Stimulated activated naive CD8-positive, alpha-beta T cell treated with anti-CD3 and anti-CD28 coated beads, Interleukin-15, amount 100 ng/mL, for 72 hours (primary cell): ENCODE results near the gene UBAP2L.
"Not testable (repeated sequence)": the region's sequence is repeated elsewhere in the genome, so short reads cannot be mapped to it uniquely, and the experiment has no call there.

Experiments used
- ATAC-seq: fragments of 150-1000 bp; cut with Tn5 transposase; 2 replicates; pipeline ENCODE4 v1.10.0; 2021; ENCODE audit warnings: mild to moderate bottlenecking, moderate library complexity
- DNase-seq, 2 donors: peaks; one replicate each; pipeline ENCODE4 v3.0.0; 2021 to 2022
- H3K27ac Mint-ChIP-seq, 2 donors: one replicate each; pipeline ENCODE4 v1.8.0; 2022; ENCODE audit warnings: mild to moderate bottlenecking in 2 of 2, mixed read lengths in 2 of 2, moderate library complexity in 2 of 2
- H3K27me3 Mint-ChIP-seq: one replicate; pipeline ENCODE4 v1.8.0; 2022; ENCODE audit warnings: mixed read lengths
- H3K4me1 Mint-ChIP-seq: one replicate; pipeline ENCODE4 v1.8.0; 2022; ENCODE audit warnings: mild to moderate bottlenecking, mixed read lengths
- H3K4me3 Mint-ChIP-seq, 2 donors: one replicate each; pipeline ENCODE4 v1.8.0; 2022; ENCODE audit warnings: mild to moderate bottlenecking in 2 of 2, mixed read lengths in 2 of 2, moderate library complexity in 1 of 2
- H3K9me3 Mint-ChIP-seq, 2 donors: one replicate each; pipeline ENCODE4 v1.8.0; 2022; ENCODE audit warnings: mixed read lengths in 2 of 2

The UBAP2L gene

GRCh38 chr1:154190550-154190949, 30.2 kb upstream of the UBAP2L start:
- Mint-ChIP-seq H3K27me3 (peaks cover 46% of the 10 kb centered on the region), H3K27ac (no peak overlapping the region), H3K4me1 (peaks cover 23% of the 10 kb centered on the region), H3K4me3 (no peak overlapping the region), H3K9me3 (no peaks in the 10 kb centered on the region)
- DNase-seq (no peak), ATAC-seq (no peak)

- Mint-ChIP-seq H3K27me3 (peaks cover 48% of the 10 kb centered on the region), H3K4me3 (no peak within 1 kb of the TSS), H3K4me1 (peaks cover 24% of the 10 kb centered on the region), H3K27ac (no peak within 1 kb of the TSS), H3K9me3 (no peaks in the 10 kb centered on the region)
- DNase-seq, result no peak
- no peak for ATAC-seq
These were observed 28.7 kb upstream of the UBAP2L start, which contains the start of gene TPM3 for GRCh38 chr1:154191990-154192461. TPM3 (minus strand) TSS chr1:154192100; CDS start chr1:154192018, 82 bp downstream.

GRCh38 chr1:154192476-154192875, 28.3 kb upstream of the UBAP2L start:
- DNase-seq, result no peak
- Mint-ChIP-seq H3K27me3 (peaks cover 48% of the 10 kb centered on the region), H3K4me3 (no peak overlapping the region), H3K9me3 (no peaks in the 10 kb centered on the region), H3K4me1 (peaks cover 24% of the 10 kb centered on the region), H3K27ac (no peak overlapping the region)
- ATAC-seq, result no peak

DNA sequence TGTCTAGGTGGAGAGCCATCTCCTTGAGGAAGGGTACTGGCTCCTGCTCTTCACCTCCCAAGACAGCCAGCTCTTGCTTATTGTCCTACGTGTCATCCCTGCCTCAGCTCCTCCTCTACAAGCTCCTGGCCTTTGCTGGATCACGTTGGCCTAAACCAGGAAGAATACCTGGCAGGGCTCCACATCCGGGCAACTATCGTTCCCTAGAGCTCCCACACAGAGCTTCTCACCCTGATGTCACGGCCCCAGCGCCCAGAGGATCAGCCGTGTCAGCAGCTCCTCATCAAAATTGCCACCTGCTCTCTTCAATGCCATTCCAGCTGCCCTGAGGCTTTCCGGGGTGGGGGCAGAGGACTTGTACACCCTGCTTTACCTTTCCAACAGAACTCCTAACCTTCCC, 26.9 kb upstream of the UBAP2L start:
- DNase-seq (no peak), ATAC-seq (no peak)
- H3K9me3 Mint-ChIP-seq, result no peaks in the 10 kb centered on the region
- peaks cover 24% of the 10 kb centered on the region for H3K4me1 Mint-ChIP-seq
- peaks cover 48% of the 10 kb centered on the region for H3K27me3 Mint-ChIP-seq
- peak overlapping the region in 1 of 2 donors; percentile 82 for H3K27ac Mint-ChIP-seq
- no peak overlapping the region for H3K4me3 Mint-ChIP-seq

GRCh38 chr1:154198756-154199562, 21.8 kb upstream of the UBAP2L start:
- Mint-ChIP-seq H3K27me3 (peaks cover 18% of the 10 kb centered on the region), H3K4me1 (peaks cover 14% of the 10 kb centered on the region), H3K4me3 (no peak overlapping the region), H3K27ac (no peak overlapping the region), H3K9me3 (no peaks in the 10 kb centered on the region)
- ATAC-seq (peak; percentile 77), DNase-seq (peak; percentile 33)

GRCh38 chr1:154199563-154199879, 21.2 kb upstream of the UBAP2L start:
- Mint-ChIP-seq H3K9me3 (no peaks in the 10 kb centered on the region), H3K4me3 (no peak overlapping the region), H3K27ac (no peak overlapping the region), H3K4me1 (peaks cover 9% of the 10 kb centered on the region), H3K27me3 (peaks cover 12% of the 10 kb centered on the region)
- DNase-seq (no peak), ATAC-seq (peak; percentile 23)

- not testable (repeated sequence) for H3K4me3 Mint-ChIP-seq, H3K9me3 Mint-ChIP-seq, ATAC-seq, DNase-seq, H3K27me3 Mint-ChIP-seq
- Mint-ChIP-seq H3K27ac (peak overlapping the region; percentile 48 to 95), H3K4me1 (peaks cover 40% of the 10 kb centered on the region)
These were observed 15.0 kb upstream of the UBAP2L start for GRCh38 chr1:154205778-154206177.

- Mint-ChIP-seq H3K4me3 (no peak within 1 kb of the TSS), H3K9me3 (no peaks in the 10 kb centered on the region), H3K4me1 (peaks cover 40% of the 10 kb centered on the region), H3K27ac (peak within 1 kb of the TSS; percentile 81 to 95), H3K27me3 (no peaks in the 10 kb centered on the region)
- peak; percentile 92 for ATAC-seq
- DNase-seq, result peak in 1 of 2 donors; percentile 41
These were observed 14.6 kb upstream of the UBAP2L start, which contains the start of gene CFAP141 for GRCh38 chr1:154206196-154206595. CFAP141 (minus strand) TSS chr1:154206333; CDS start chr1:154206307, 26 bp downstream.

DNA sequence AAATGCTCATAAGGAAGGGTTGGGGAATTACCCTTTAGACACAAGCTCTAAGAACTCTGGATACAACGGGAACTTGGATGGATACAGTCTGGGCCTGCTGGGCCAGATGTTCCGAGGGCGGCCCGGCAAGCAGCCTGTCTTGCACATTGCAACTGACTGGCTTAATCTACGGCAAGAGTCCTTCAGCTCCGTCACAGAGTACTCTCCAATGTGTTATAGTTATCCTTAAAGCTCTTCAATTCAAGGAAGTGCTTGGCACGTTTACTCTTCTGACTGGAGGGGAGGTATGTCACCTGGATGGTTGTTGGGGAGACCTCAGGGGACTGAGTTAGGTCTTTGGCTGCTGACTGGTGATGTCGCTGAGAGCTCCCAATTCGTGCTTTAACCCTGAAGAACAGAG, 13.5 kb upstream of the UBAP2L start:
- Mint-ChIP-seq H3K4me1 (peaks cover 40% of the 10 kb centered on the region), H3K27me3 (no peaks in the 10 kb centered on the region), H3K9me3 (no peaks in the 10 kb centered on the region), H3K27ac (peak overlapping the region; percentile 81), H3K4me3 (no peak overlapping the region)
- DNase-seq, result no peak
- no peak for ATAC-seq

- ATAC-seq, result peak; percentile 40
- H3K9me3 Mint-ChIP-seq, result no peaks in the 10 kb centered on the region
These were observed 11.9 kb upstream of the UBAP2L start for GRCh38 chr1:154208677-154209388.

DNA sequence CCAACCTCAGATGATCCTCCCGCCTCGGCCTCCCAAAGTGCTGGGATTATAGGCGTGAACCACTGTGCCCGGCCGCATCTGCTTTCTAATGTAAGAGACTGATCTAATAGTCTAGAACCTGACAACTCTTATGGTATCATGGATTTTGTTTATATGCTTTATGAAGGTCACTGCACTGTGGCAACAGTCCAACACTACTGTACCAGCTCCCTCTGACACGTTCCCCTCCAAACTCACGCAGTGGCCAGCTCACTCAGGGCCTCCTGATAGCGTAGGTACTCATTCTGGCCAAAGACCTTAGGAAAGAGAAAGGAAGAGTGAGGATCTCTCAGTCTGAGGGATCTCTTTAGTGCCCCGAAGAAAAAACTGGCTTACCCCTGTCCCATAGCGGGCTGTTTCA, 8.7 kb upstream of the UBAP2L start:
- H3K9me3 Mint-ChIP-seq, result no peaks in the 10 kb centered on the region
- H3K27ac Mint-ChIP-seq, result no peak overlapping the region
- DNase-seq, result no peak
- no peak overlapping the region for H3K4me3 Mint-ChIP-seq
- no peaks in the 10 kb centered on the region for H3K27me3 Mint-ChIP-seq
- ATAC-seq, result no peak
- H3K4me1 Mint-ChIP-seq, result peaks cover 41% of the 10 kb centered on the region

More at GRCh38 chr1:154208677-154209388, 11.9 kb upstream of the UBAP2L start:
- Mint-ChIP-seq H3K27me3 (no peaks in the 10 kb centered on the region), H3K4me3 (no peak overlapping the region), H3K27ac (peak overlapping the region; percentile 6 to 35), H3K4me1 (peaks cover 42% of the 10 kb centered on the region)
- DNase-seq, result no peak

- Mint-ChIP-seq H3K9me3 (no peaks in the 10 kb centered on the region), H3K27me3 (no peaks in the 10 kb centered on the region), H3K4me3 (no peak overlapping the region), H3K27ac (peak overlapping the region; percentile 63 to 87), H3K4me1 (peaks cover 46% of the 10 kb centered on the region)
- DNase-seq (no peak), ATAC-seq (peak; percentile 85)
These were observed 7.5 kb upstream of the UBAP2L start for GRCh38 chr1:154213274-154213673.

DNA sequence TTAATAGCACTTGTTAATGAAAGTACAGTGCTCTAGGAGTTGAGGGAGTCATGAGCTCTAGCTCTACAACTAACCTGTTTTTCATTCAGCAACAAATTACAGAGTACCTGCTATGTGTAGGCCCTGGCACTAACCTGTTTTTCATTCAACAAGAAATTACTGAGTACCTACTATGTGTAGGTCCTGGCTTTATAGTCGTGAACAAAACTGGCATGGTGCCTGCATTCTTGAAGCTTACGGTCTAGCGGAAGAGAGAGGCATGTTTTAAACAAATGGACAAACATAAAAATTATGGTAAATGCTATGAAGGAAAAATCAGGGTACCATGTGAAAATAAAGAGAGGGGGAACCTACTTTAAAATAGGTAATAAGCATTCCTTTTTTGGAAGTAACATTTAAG, 2.2 kb upstream of the UBAP2L start:
- Mint-ChIP-seq H3K4me1 (peaks cover 63% of the 10 kb centered on the region), H3K9me3 (peaks cover 6 to 12% of the 10 kb centered on the region in 2 donors), H3K4me3 (peak overlapping the region; percentile 91 to 97), H3K27me3 (no peaks in the 10 kb centered on the region), H3K27ac (peak overlapping the region in 1 of 2 donors; percentile 100)
- DNase-seq, result no peak
- no peak for ATAC-seq

GRCh38 chr1:154219541-154219940, 1.2 kb upstream of the UBAP2L start:
- H3K9me3 Mint-ChIP-seq, result peaks cover 6 to 12% of the 10 kb centered on the region in 2 donors
- ATAC-seq, result no peak
- peak overlapping the region; percentile 97 to 100 for H3K27ac Mint-ChIP-seq
- DNase-seq, result no peak
- no peaks in the 10 kb centered on the region for H3K27me3 Mint-ChIP-seq
- peak overlapping the region; percentile 91 to 97 for H3K4me3 Mint-ChIP-seq
- peaks cover 64% of the 10 kb centered on the region for H3K4me1 Mint-ChIP-seq

GRCh38 chr1:154220970-154221277, 169 bp downstream of the UBAP2L start:
- ATAC-seq, result no peak
- Mint-ChIP-seq H3K4me1 (peaks cover 75% of the 10 kb centered on the region), H3K4me3 (peak overlapping the region; percentile 91 to 97)

More at GRCh38 chr1:154220970-154221277, 169 bp downstream of the UBAP2L start:
- Mint-ChIP-seq H3K27me3 (no peaks in the 10 kb centered on the region), H3K9me3 (peaks cover 6 to 12% of the 10 kb centered on the region in 2 donors), H3K27ac (peak overlapping the region; percentile 97 to 100)
- no peak for DNase-seq
